GM23248 (cell line): Measurements from ENCODE around the gene PASD1. TPM values are rescaled to one million over a fixed set of nuclear protein-coding genes. Genes with fewer than 3 reads are reported as not detected.

Experiments
- DNase-seq: peaks from one replicate; pipeline ENCODE4 v3.0.0-alpha.2; 2015
- H2AFZ ChIP-seq: fragments of 200-600 bp; sonication (generic); 2 replicates; pipeline ENCODE4 v1.6.1; 2016; ENCODE audit warnings: antibody characterized with exemption
- H3F3A ChIP-seq: fragments of 200-600 bp; sonication (generic); 2 replicates; pipeline ENCODE4 v1.6.1; 2016; ENCODE audit warnings: mild to moderate bottlenecking, antibody characterized with exemption, mixed run types; ENCODE audit not compliant: insufficient read depth
- H3K27ac ChIP-seq: fragments of 200-600 bp; sonication (generic); 2 replicates; pipeline ENCODE4 v1.5.1; 2016; ENCODE audit warnings: mild to moderate bottlenecking
- H3K27me3 ChIP-seq: fragments of 200-600 bp; sonication (generic); replicated peaks from 2 replicates; pipeline ENCODE4 v1.6.1; 2016; ENCODE audit warnings: mild to moderate bottlenecking; ENCODE audit not compliant: insufficient read depth
- H3K36me3 ChIP-seq: fragments of 200-600 bp; sonication (generic); 2 replicates; pipeline ENCODE4 v1.6.1; 2016; ENCODE audit warnings: low read depth, mild to moderate bottlenecking
- H3K4me1 ChIP-seq: fragments of 200-600 bp; sonication (generic); 2 replicates; pipeline ENCODE4 v1.6.1; 2016; ENCODE audit warnings: mild to moderate bottlenecking; ENCODE audit not compliant: insufficient read depth
- H3K4me2 ChIP-seq: fragments of 200-600 bp; sonication (generic); one replicate; pipeline ENCODE4 v1.6.1; 2016; ENCODE audit warnings: mild to moderate bottlenecking; ENCODE audit not compliant: unreplicated experiment
- H3K4me3 ChIP-seq: fragments of 200-600 bp; sonication (generic); 2 replicates; pipeline ENCODE4 v1.5.1; 2016; ENCODE audit warnings: mild to moderate bottlenecking
- H3K79me2 ChIP-seq: fragments of 200-600 bp; sonication (generic); 2 replicates; pipeline ENCODE4 v1.6.1; 2016; ENCODE audit warnings: mild to moderate bottlenecking; ENCODE audit not compliant: insufficient read depth
- H3K9ac ChIP-seq: fragments of 200-600 bp; sonication (generic); 2 replicates; pipeline ENCODE4 v1.6.1; 2016; ENCODE audit warnings: mild to moderate bottlenecking
- H3K9me2 ChIP-seq: fragments of 200-600 bp; sonication (generic); 2 replicates; pipeline ENCODE4 v1.6.1; 2016; ENCODE audit warnings: mixed run types, mild to moderate bottlenecking, moderate library complexity; ENCODE audit not compliant: insufficient read depth
- H3K9me3 ChIP-seq: fragments of 200-600 bp; sonication (generic); one replicate; pipeline ENCODE4 v1.6.1; 2017; ENCODE audit warnings: low read depth
- H4K20me1 ChIP-seq: fragments of 200-600 bp; sonication (generic); 2 replicates; pipeline ENCODE4 v1.6.0; 2016; ENCODE audit not compliant: insufficient read depth
- EZH2 ChIP-seq: fragments of 200-600 bp; sonication (generic); IDR thresholded peaks from 2 replicates; pipeline ENCODE4 v1.6.1; 2018; ENCODE audit warnings: antibody characterized with exemption, mild to moderate bottlenecking; ENCODE audit not compliant: insufficient read depth, poor library complexity, severe bottlenecking
- EZH2phosphoT487 ChIP-seq: fragments of 200-600 bp; sonication (generic); IDR thresholded peaks from 2 replicates; pipeline ENCODE4 v1.6.1; 2018; ENCODE audit warnings: antibody characterized with exemption, moderate library complexity, mild to moderate bottlenecking, low read depth; ENCODE audit not compliant: insufficient read depth
- WGBS, 2 experiments: methylation state at CpG; one replicate each; pipeline ENCODE4 v1.1.6; 2015 to 2017; ENCODE audit warnings: low lambda C conversion rate in 2 of 2, low coverage in 1 of 2; ENCODE audit errors: missing lambda C conversion rate in 2 of 2; 5-methylcytosine and 5-hydroxymethylcytosine counted together
- in situ Hi-C: fragments of 300-500 bp; cut with MboI; formaldehyde crosslinking; loops from 2 replicates; pipeline ENCODE4 v1.15.0; 2020
- polyA plus RNA-seq: library from polyadenylated mRNA; unstranded; fragments of >200 nt; fragmentation: Nextera tagmentation; extraction: Ambion mirVana; gene quantifications from 2 replicates; pipeline ENCODE4 v1.2.1, GENCODE V29; 2016
- total RNA-seq: library from RNA; depleted of rRNA; stranded (reverse); fragments of >200 nt; shearing (Covaris generic); gene quantifications from 2 replicates; pipeline ENCODE4 v1.2.3, GENCODE V29; 2014

Gene PASD1
- total and polyA plus RNA-seq, 2 experiments from 2014 or later: not detected

DNA sequence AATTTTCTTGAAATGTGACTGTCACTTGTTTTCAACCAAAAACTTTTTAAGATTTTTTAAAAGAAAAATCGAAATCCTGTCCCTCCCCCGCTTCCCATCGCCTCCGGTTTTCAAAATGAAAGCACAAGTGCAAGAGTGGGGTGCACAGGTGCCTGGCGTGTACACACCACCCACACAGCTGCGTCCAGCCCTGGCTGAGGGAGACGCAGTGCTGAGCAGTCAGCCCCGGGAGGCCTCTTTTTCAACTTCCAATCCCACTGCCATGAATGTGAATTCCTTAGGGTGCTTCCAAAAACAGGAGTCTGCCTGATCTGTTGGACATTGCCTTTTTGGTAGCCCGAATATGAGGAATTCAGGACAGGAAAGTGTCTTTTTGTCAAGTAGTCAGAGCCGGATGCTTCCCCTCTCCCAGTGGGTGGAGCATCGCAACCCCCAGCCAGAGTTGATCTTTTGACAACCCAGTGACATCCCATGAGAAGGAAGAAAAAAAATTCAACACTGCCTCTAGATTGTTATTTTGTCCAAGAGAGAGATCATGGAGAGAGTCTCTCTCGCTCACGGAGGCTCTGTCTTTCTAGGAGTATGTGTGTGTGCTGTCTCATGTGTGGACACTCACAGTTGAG is 140.7 kb downstream of the PASD1 start:
- TF ChIP-seq EZH2phosphoT487: no peak
- TF ChIP-seq EZH2: no peak
- H3K4me2 ChIP-seq: peak overlapping the region; percentile 32
- H3K4me1 ChIP-seq: peaks cover 11% of the 10 kb centered on the region
- H3K9me2 ChIP-seq: no peaks in the 10 kb centered on the region
- no peaks in the 10 kb centered on the region for H3K27me3 ChIP-seq
- WGBS, 2 experiments: 6 to 11% methylated on average over 13 of the region's 13 CpGs
- peak; percentile 30 for DNase-seq
- no peaks in the 10 kb centered on the region for H4K20me1 ChIP-seq
- H3K79me2 ChIP-seq: no peaks in the 10 kb centered on the region
- H3K9ac ChIP-seq: no peak overlapping the region
- no peaks in the 10 kb centered on the region for H3K36me3 ChIP-seq
- no peaks in the 10 kb centered on the region for H3F3A ChIP-seq
- H3K9me3 ChIP-seq: no peaks in the 10 kb centered on the region
- H2AFZ ChIP-seq: no peak overlapping the region
- no peak overlapping the region for H3K4me3 ChIP-seq
- no peak overlapping the region for H3K27ac ChIP-seq
- in situ Hi-C loops: no loop called here

GRCh38 chrX:151708821-151709220 is 145.3 kb downstream of the PASD1 start:
- Histone ChIP-seq H3K36me3 (no peaks in the 10 kb centered on the region), H3F3A (no peaks in the 10 kb centered on the region), H3K27ac (no peak overlapping the region), H3K79me2 (no peaks in the 10 kb centered on the region), H3K4me2 (no peak overlapping the region), H3K9me3 (no peaks in the 10 kb centered on the region), H3K4me1 (no peaks in the 10 kb centered on the region), H3K9me2 (no peaks in the 10 kb centered on the region), H3K27me3 (no peaks in the 10 kb centered on the region), H3K4me3 (no peak overlapping the region), H3K9ac (no peak overlapping the region), H4K20me1 (no peaks in the 10 kb centered on the region), H2AFZ (no peak overlapping the region)
- no peak for TF ChIP-seq EZH2
- TF ChIP-seq EZH2phosphoT487: no peak
- in situ Hi-C loops: no loop called here
- no peak for DNase-seq
- 82 to 89% methylated on average over 5 to 7 of the region's 7 CpGs for WGBS, 2 experiments

GRCh38 chrX:151710457-151710856 is 147.0 kb downstream of the PASD1 start:
- H3K4me3 ChIP-seq: no peak overlapping the region
- no peaks in the 10 kb centered on the region for H3K4me1 ChIP-seq
- H3K27ac ChIP-seq: no peak overlapping the region
- H3K79me2 ChIP-seq: no peaks in the 10 kb centered on the region
- H3K36me3 ChIP-seq: no peaks in the 10 kb centered on the region
- no peaks in the 10 kb centered on the region for H3K9me2 ChIP-seq
- H3K27me3 ChIP-seq: no peaks in the 10 kb centered on the region
- H3K9me3 ChIP-seq: no peaks in the 10 kb centered on the region
- WGBS, 2 experiments: 6 to 8% methylated on average over 2 of the region's 2 CpGs
- no peaks in the 10 kb centered on the region for H3F3A ChIP-seq
- no peaks in the 10 kb centered on the region for H4K20me1 ChIP-seq
- in situ Hi-C loops: no loop called here
- TF ChIP-seq EZH2phosphoT487: no peak
- TF ChIP-seq EZH2: no peak
- no peak overlapping the region for H2AFZ ChIP-seq
- no peak overlapping the region for H3K4me2 ChIP-seq
- no peak overlapping the region for H3K9ac ChIP-seq
- peak; percentile 44 for DNase-seq

DNA sequence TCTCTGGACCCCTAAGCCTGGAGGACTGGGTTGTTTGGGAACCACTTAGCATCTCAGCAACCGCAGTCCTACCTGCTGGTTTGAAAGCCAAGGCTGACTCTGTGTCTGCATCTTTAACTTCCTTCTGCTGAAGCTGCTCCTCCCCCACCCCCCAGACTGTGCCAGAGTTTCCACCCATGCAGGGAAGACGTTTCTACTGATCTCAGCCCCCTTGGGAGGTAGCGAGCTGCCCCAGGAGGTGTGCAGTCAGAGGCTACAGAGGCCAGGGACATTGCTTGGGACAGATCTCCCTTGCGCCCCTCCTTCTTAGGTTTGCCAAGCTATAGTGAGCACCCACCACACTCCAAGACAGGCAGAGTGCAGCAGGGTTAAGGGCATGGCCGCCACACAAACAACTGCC is 147.7 kb downstream of the PASD1 start:
- Histone ChIP-seq H3K27ac (no peak overlapping the region), H3K9ac (no peak overlapping the region), H3K9me2 (no peaks in the 10 kb centered on the region), H4K20me1 (no peaks in the 10 kb centered on the region), H3K27me3 (no peaks in the 10 kb centered on the region), H2AFZ (no peak overlapping the region), H3K4me1 (no peaks in the 10 kb centered on the region), H3K9me3 (no peaks in the 10 kb centered on the region), H3K4me3 (no peak overlapping the region), H3K79me2 (no peaks in the 10 kb centered on the region), H3F3A (no peaks in the 10 kb centered on the region), H3K4me2 (no peak overlapping the region), H3K36me3 (no peaks in the 10 kb centered on the region)
- WGBS, 2 experiments: 30 to 39% methylated on average over 3 to 5 of the region's 5 CpGs
- in situ Hi-C loops: no loop called here
- TF ChIP-seq EZH2 (no peak), EZH2phosphoT487 (no peak)
- no peak for DNase-seq
